Measurements from ENCODE around the gene CYTH1. TPM values are rescaled to one million over a fixed set of nuclear protein-coding genes. Genes with fewer than 3 reads are reported as not detected.

The CYTH1 gene
- total RNA-seq, 2 experiments from 2014 or later = 73.0 to 148 TPM

DNA sequence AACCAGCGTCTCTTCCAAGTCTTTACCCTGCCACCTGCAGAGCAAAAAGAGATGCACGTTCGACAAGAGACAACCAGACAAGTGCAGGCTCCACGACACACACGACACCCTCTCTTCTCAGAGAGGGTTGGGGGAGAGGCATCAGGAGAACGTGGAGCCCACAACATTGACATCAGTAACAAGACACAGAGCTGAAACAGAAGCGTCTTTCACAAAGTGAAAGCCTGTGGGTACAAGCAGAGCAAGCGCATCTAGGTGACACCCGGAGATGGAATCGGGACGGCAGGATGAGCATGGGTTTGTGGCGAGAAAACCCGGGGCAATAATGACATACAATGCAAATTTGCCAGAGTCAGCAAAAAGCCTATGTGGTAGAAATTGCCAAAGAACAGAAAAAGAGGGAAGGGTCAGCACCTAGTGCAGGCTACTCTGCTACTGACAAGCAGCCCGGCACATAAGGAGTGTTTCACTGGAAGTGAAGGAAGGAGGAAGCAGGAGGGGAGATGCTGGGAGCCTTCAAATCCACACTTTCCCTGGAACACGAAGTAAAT, 89.5 kb downstream of the CYTH1 start:
- H3K4me2 ChIP-seq (ENCODE audit: low read length) = no peak overlapping the region
- no peaks in the 10 kb centered on the region for H3K79me2 ChIP-seq (ENCODE audit: insufficient read depth, low read depth, low read length)
- ChIA-PET POLR2A (interaction anchor here (0.7 kb wide), 1 partner anchor 15 kb away, joined by 3 read pairs; no protein-coding TSS in a partner anchor), CTCF (ENCODE audit: unreplicated experiment) (no interaction called here)
- BruUV-seq (replicated peaks) = no TSS peak
- peaks cover 91% of the 10 kb centered on the region for H3K36me3 ChIP-seq (ENCODE audit: insufficient read depth, low read length)
- no peak overlapping the region for H3K4me3 ChIP-seq (ENCODE audit: low read depth, low read length, poor library complexity, severe bottlenecking)
- H3K9me3 ChIP-seq (ENCODE audit: low read length) = no peaks in the 10 kb centered on the region
- TF ChIP-seq EZH2phosphoT487 (IDR thresholded peaks at IDR 0.05; ENCODE audit: borderline replicate concordance, low read depth, low read length) = no peak
- TF ChIP-seq, protein P1, sequence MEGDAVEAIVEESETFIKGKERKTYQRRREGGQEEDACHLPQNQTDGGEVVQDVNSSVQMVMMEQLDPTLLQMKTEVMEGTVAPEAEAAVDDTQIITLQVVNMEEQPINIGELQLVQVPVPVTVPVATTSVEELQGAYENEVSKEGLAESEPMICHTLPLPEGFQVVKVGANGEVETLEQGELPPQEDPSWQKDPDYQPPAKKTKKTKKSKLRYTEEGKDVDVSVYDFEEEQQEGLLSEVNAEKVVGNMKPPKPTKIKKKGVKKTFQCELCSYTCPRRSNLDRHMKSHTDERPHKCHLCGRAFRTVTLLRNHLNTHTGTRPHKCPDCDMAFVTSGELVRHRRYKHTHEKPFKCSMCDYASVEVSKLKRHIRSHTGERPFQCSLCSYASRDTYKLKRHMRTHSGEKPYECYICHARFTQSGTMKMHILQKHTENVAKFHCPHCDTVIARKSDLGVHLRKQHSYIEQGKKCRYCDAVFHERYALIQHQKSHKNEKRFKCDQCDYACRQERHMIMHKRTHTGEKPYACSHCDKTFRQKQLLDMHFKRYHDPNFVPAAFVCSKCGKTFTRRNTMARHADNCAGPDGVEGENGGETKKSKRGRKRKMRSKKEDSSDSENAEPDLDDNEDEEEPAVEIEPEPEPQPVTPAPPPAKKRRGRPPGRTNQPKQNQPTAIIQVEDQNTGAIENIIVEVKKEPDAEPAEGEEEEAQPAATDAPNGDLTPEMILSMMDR (conservative IDR thresholded peaks at IDR 0.05; ENCODE audit: low read length) = no peak
- DNase-seq (ENCODE audit: low spot score) = no peak
- H3K4me1 ChIP-seq (ENCODE audit: insufficient read depth, low read length, poor library complexity, severe bottlenecking) = peaks cover 26% of the 10 kb centered on the region
- no peak overlapping the region for H2AFZ ChIP-seq (ENCODE audit: low read length)
- no peak overlapping the region for H3K27ac ChIP-seq (ENCODE audit: low read depth, low read length, poor library complexity, severe bottlenecking)
- H3K9me2 ChIP-seq (ENCODE audit: insufficient read depth, low read length) = no peaks in the 10 kb centered on the region
- intact Hi-C loops (cut with micrococcal nuclease; ENCODE audit: unreplicated experiment) = no loop called here
- no peaks in the 10 kb centered on the region for H4K20me1 ChIP-seq (ENCODE audit: insufficient read depth, low read length)

DNA sequence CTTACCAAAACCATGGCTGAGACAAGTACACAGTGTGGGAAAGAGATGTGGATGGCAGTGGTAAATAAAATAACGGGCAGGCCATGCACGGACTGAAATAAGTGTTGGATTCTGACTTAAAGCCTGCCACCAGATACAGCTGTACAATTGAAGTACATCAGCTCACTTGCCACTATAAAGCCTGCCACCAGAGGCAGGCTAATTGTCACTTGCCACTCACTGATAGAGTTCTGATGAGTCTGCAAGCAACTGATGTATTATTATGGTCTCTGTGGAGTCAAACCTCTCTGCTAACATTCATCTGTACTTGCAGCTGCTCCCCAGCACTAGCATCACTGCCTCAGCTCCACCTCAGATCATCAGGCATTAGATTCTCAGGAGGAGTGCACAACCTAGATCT, 93.0 kb downstream of the CYTH1 start:
- H3K9me3 ChIP-seq (ENCODE audit: low read length) = no peaks in the 10 kb centered on the region
- H3K4me1 ChIP-seq (ENCODE audit: insufficient read depth, low read length, poor library complexity, severe bottlenecking) = peaks cover 15% of the 10 kb centered on the region
- H3K79me2 ChIP-seq (ENCODE audit: insufficient read depth, low read depth, low read length) = no peaks in the 10 kb centered on the region
- peak; percentile 27 for DNase-seq (ENCODE audit: low spot score)
- POLR2A ChIA-PET = interaction anchor here (0.6 to 0.8 kb wide), 2 partner anchors 14 to 41 kb away, joined by 3 to 9 read pairs; no protein-coding TSS in a partner anchor
- no peak overlapping the region for H2AFZ ChIP-seq (ENCODE audit: low read length)
- no peak overlapping the region for H3K4me2 ChIP-seq (ENCODE audit: low read length)
- H3K27ac ChIP-seq (ENCODE audit: low read depth, low read length, poor library complexity, severe bottlenecking) = no peak overlapping the region
- H3K9me2 ChIP-seq (ENCODE audit: insufficient read depth, low read length) = no peaks in the 10 kb centered on the region
- CTCF ChIA-PET (ENCODE audit: unreplicated experiment) = no interaction called here
- no TSS peak for BruUV-seq (replicated peaks)
- no peak overlapping the region for H3K4me3 ChIP-seq (ENCODE audit: low read depth, low read length, poor library complexity, severe bottlenecking)
- intact Hi-C loops (cut with micrococcal nuclease; ENCODE audit: unreplicated experiment) = no loop called here
- H3K36me3 ChIP-seq (ENCODE audit: insufficient read depth, low read length) = peaks cover 84% of the 10 kb centered on the region
- H4K20me1 ChIP-seq (ENCODE audit: insufficient read depth, low read length) = no peaks in the 10 kb centered on the region
- no peak for TF ChIP-seq EZH2phosphoT487 (IDR thresholded peaks at IDR 0.05; ENCODE audit: borderline replicate concordance, low read depth, low read length)
- TF ChIP-seq, protein P1 (conservative IDR thresholded peaks at IDR 0.05; ENCODE audit: low read length) = peak; percentile 67

DNA sequence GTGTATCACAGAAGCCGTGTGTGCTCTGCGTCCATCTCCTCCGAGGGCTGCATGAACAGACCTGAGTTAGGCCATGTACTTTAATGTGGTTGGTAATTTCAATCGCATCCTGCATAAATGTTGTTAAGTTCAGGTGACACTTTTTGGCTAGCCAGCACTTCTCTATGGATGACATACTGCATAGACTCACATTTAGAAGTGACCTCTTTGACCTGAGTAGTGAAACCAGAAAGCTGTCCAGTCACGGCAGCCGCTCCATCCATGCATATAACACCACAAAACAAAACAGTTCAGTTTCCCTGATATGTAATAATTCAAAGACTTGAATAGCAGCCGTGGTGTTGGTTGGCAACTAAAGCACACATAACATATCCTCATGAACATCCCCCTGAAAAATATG, 94.1 kb downstream of the CYTH1 start:
- DNase-seq (ENCODE audit: low spot score) = no peak
- TF ChIP-seq EZH2phosphoT487 (IDR thresholded peaks at IDR 0.05; ENCODE audit: borderline replicate concordance, low read depth, low read length) = no peak
- TF ChIP-seq, protein P1 (conservative IDR thresholded peaks at IDR 0.05; ENCODE audit: low read length) = no peak
- H4K20me1 ChIP-seq (ENCODE audit: insufficient read depth, low read length) = no peaks in the 10 kb centered on the region

More for the DNA sequence above, 94.1 kb downstream of the CYTH1 start:
- Histone ChIP-seq H2AFZ (ENCODE audit: low read length) (no peak overlapping the region), H3K4me3 (ENCODE audit: low read depth, low read length, poor library complexity, severe bottlenecking) (no peak overlapping the region), H3K27ac (ENCODE audit: low read depth, low read length, poor library complexity, severe bottlenecking) (no peak overlapping the region), H3K4me1 (ENCODE audit: insufficient read depth, low read length, poor library complexity, severe bottlenecking) (peaks cover 16% of the 10 kb centered on the region), H3K36me3 (ENCODE audit: insufficient read depth, low read length) (peaks cover 84% of the 10 kb centered on the region), H3K9me3 (ENCODE audit: low read length) (no peaks in the 10 kb centered on the region), H3K4me2 (ENCODE audit: low read length) (no peak overlapping the region), H3K79me2 (ENCODE audit: insufficient read depth, low read depth, low read length) (no peaks in the 10 kb centered on the region), H3K9me2 (ENCODE audit: insufficient read depth, low read length) (no peaks in the 10 kb centered on the region)
- intact Hi-C loops (cut with micrococcal nuclease; ENCODE audit: unreplicated experiment) = no loop called here
- CTCF ChIA-PET (ENCODE audit: unreplicated experiment) = no interaction called here
- BruUV-seq (replicated peaks) = no TSS peak
- POLR2A ChIA-PET = no interaction called here

Measured in OCI-LY7 (cell line).